Metanephros (tissue), 2 donors: ENCODE measurements around the gene SULT1A4. TPM values are rescaled to one million over a fixed set of nuclear protein-coding genes. Genes with fewer than 3 reads are reported as not detected.

Source experiments
- small RNA-seq: library from RNA; depleted of rRNA; stranded (forward); fragments of <200 nt; gene quantifications from one replicate; pipeline ENCODE3, GENCODE V24; 2014; ENCODE audit warnings: low replicate concordance
- total RNA-seq: library from RNA; depleted of rRNA; stranded (reverse); fragments of >200 nt; gene quantifications from one replicate; pipeline ENCODE4 v1.2.3, GENCODE V29; 2014

The SULT1A4 gene
- total RNA-seq = 0.88 TPM

DNA sequence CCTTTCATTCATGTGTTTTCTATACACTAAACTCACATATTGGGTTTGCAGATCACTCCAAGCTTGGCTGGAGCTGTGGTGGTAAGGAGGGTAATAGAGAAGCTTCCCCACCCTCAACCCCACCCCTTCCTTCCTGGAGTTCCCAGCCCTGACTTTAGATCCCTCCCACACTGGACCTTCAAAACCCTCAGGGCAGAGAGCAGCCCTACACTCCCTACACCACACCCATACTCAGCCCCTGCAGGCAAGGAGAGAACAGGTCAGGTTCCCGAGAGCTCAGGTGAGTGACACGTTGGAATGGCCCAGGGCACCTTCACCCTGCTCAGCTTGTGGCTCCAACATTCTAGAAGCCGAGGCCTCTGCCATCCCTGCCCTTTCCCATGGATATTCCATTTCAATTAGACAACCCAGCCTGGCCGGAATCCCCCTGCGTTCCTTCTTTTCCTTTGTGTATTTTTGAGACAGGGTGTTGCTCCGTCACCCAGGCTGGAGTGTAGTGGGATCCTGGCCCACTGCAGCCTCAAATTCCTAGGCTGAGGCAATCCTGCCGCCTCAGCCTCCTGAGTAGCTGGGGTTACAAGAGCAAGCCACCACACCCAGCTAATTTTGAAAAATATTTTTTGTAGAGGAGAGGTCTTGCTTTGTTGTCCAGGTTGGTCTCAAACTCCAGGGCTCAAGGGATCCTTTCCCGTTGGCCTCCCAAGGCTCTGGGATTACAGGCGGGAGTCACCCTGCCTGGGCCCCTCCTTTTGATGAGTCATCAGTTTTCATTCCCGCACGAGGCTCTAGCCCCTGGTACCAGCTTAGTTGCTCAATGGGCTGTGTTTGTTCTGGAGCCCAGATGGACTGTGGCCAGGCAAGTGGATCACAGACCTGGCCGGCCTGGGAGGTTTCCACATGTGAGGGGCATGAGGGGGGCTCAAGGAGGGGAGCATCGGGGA is at the start of gene SULT1A4:
SULT1A4 (plus strand) TSS at position 208 of the 941 bp plus-strand sequence. CDS start 1,473 bp downstream, outside the sequence.

DNA sequence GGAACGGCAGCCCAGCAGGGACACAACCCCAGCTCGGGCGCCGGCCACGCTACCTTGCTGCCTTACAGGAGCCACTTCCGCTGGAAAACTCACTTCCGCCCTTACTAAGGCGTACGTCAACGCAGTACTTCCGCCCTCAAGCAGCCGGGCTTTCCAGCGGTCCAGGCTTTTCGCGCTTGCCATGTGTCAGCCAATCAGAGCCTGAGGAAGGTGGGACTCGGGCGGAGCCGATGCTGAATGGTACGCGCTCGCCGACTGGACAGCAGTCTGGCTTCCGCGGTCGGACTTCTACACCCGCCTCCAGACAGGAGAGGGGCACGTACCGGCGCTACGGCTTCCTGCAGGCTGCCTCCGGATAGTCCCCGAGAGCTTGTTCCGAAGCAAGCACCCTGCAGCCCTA is 5.4 kb upstream of the SULT1A4 start, which contains the start of the genes BOLA2 and SLX1B:
BOLA2 (minus strand) TSS at position 83 of the 400 bp plus-strand sequence. CDS start 98 bp downstream, outside the sequence.
SLX1B (plus strand) TSS at position 265 of the 400 bp plus-strand sequence.

DNA sequence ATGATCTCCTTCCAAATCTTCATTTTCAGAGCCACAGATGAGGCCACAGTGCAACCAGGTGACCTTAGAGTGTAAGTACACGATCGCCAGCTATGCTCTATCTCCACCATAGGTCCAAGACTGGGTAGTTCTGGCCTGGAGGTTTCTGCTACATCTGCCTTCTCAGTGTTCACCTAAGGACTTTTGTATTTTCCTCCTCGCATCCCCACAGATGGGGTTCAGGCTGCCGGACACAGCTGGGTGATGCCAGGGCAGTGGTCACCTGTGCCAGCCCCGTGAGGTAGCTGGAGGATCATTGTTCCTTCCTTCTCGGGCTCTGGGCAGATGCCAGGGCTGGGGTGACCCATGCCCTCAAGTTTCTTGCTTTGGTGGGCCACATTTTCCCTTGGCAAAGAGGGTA is 46.6 kb downstream of the SULT1A4 start, which contains the start of gene NPIPB12:
NPIPB12 (minus strand) TSS at position 101 of the 400 bp plus-strand sequence.

Small RNA genes within 50 kb of the gene (small RNA-seq; reads per million reads assigned to genes)
- not detected for gene AC133555.2

Other genes with a start within 250 kb of the SULT1A4 start
- gene NPIPB11, start 53.2 kb upstream of the SULT1A4 start, total RNA-seq = 4.0 TPM
- gene BOLA2, start 5.6 kb upstream of the SULT1A4 start, total RNA-seq = 9.0 TPM
- 17.0 TPM for gene SLX1B, start 5.4 kb upstream of the SULT1A4 start, total RNA-seq
- 18.6 TPM for gene NPIPB12, start 46.5 kb downstream of the SULT1A4 start, total RNA-seq
- gene SPN, start 203.3 kb downstream of the SULT1A4 start, total RNA-seq = 7.0 TPM
- 86.2 TPM for gene QPRT, start 219.3 kb downstream of the SULT1A4 start, total RNA-seq